GM12801 (cell line): Measurements from ENCODE around the gene SPACA7.

ENCODE experiments used
- CTCF ChIP-seq: IDR thresholded peaks from one replicate; pipeline ENCODE4 v1.5.1; 2011; ENCODE audit warnings: control low read depth; ENCODE audit not compliant: insufficient read length; ENCODE audit errors: extremely low read depth

The SPACA7 gene

GRCh38 chr13:112468069-112468468, 91.9 kb downstream of the SPACA7 start:
- TF ChIP-seq CTCF: no peak

- no peak for TF ChIP-seq CTCF
Measured at GRCh38 chr13:112469071-112469745, 93.1 kb downstream of the SPACA7 start.

GRCh38 chr13:112473818-112474217, 97.7 kb downstream of the SPACA7 start:
- no peak for TF ChIP-seq CTCF

- TF ChIP-seq CTCF: no peak
Measured at GRCh38 chr13:112474869-112475268, 98.7 kb downstream of the SPACA7 start.

GRCh38 chr13:112475889-112476288, 99.7 kb downstream of the SPACA7 start:
- no peak for TF ChIP-seq CTCF

GRCh38 chr13:112477070-112477619, 101.0 kb downstream of the SPACA7 start:
- TF ChIP-seq CTCF: no peak

GRCh38 chr13:112479389-112479788, 103.2 kb downstream of the SPACA7 start:
- TF ChIP-seq CTCF: no peak
